HK-2 (cell line): Measurements from ENCODE around the gene CREBRF.

Experiments used
- DNase-seq: peaks from one replicate; pipeline ENCODE4 v3.0.0-alpha.2; 2018; ENCODE audit not compliant: unreplicated experiment

The CREBRF gene

DNA sequence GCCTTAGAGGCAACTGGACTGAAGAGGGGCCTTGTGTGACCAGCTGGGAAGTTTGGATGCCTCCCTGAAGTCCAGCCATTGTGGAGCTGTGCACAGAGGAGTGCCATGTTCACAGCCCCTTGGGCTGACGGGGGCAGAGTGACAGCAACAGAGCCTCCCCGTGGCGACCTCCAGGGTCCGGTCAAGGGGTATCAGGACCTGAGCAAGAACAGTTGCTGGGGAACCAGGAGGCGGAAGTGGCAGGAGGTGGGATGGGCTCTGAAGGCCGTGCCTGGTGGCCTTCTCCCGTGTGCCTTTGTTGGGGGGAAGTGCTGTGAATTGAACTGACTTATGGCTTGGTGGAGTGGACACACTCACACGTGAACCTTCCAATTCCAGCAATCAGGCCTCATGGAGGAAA lies 102.2 kb downstream of the CREBRF start:
- no peak for DNase-seq

DNA sequence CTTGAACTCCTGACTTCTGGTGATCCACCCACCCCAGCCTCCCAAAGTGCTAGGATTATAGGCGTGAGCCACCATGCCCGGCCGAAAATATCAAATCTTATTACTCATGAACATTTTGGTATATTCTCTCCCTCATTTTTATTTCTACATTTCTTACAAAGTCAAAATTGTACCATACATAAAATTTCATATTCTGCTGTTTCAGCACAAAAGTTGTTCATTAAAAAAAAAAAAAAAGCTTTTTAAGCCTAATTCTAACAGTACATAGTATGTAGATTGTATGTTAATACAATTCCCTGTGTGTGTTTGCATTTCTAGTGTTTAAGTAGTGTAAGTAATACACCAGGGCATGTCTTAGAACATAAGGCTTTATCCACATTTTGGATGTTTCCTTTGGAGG lies 103.1 kb downstream of the CREBRF start:
- DNase-seq = no peak

DNA sequence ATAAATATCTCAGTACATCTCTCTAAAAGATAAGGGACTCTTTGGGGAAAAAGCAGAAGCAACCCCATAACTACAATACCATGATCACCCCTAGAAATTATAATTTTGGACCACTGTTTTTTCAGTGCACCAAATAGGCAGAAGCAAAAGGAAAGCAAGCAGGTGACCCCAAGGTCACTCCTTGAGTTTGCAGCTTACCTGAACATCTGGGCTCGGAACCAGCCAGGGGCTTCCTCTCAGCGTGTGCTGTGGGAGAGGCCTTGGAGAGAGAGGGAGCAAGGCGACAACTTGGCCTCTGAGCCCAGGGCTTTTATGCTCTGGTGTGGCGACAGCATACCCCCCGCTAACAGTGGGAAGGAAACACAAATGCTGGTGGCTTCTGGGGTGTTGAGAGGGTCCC lies 105.0 kb downstream of the CREBRF start:
- no peak for DNase-seq

DNA sequence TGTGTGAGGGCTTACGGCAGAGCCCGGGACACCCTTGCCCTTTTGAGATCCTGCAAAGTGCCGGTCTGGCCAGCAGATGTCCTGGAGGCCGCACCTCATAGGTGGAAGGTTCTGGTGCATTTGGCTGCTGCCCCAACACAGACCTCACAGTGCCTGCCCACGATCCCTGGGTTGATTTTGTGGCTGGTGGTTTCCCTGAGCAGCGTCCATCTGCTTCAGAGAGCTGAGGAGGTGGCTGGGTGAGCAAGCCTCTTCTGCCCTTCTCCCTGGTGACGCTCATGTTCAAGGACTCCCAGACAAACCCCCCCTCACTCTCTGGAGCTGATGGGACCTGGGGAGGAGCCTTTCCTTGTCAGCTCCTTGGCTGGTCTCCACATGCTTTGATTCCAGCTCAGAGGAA lies 107.1 kb downstream of the CREBRF start:
- no peak for DNase-seq

GRCh38 chr5:173165177-173166016 lies 109.2 kb downstream of the CREBRF start:
- DNase-seq = no peak

DNA sequence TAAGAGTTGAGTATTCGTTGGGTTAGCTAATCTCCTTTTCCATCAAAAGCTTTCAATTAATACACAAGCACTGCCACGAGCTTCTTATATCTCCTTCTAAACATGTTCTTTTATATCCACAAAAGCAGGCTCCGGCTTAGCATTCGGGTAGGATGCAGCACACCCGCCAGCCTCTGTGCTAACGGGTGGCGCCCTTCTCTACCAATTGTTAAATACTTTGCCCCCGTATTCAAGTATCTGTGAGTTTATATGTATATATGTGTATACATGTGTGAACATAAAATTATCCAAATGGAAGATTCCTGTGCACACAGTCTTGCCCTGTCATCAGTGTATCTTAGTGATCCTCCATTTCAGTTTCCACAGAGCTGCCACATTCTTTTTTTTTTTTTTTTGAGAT lies 116.0 kb downstream of the CREBRF start:
- no peak for DNase-seq

DNA sequence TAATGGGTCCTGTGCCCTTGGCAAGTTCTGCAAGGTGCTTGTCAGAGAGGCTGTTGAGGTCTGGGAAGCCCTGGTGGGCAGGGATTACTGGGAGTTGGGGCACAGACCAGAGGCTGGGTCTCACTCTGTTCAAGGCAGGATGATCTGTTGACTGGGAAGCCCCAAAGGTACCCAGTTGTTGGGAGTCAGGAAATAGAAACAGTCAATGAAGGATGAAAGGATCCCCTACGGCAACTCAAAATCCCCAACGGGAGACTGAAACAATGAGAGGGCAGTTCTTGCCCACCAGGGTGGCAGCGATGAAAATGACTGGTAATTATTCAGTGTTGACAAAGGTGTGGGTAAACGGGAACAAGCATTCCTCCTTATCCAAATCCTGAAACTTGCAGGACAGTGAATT lies 119.4 kb downstream of the CREBRF start:
- DNase-seq = no peak

GRCh38 chr5:173178369-173178910 lies 122.3 kb downstream of the CREBRF start:
- no peak for DNase-seq

GRCh38 chr5:173180331-173180730 lies 124.2 kb downstream of the CREBRF start:
- DNase-seq = no peak

DNA sequence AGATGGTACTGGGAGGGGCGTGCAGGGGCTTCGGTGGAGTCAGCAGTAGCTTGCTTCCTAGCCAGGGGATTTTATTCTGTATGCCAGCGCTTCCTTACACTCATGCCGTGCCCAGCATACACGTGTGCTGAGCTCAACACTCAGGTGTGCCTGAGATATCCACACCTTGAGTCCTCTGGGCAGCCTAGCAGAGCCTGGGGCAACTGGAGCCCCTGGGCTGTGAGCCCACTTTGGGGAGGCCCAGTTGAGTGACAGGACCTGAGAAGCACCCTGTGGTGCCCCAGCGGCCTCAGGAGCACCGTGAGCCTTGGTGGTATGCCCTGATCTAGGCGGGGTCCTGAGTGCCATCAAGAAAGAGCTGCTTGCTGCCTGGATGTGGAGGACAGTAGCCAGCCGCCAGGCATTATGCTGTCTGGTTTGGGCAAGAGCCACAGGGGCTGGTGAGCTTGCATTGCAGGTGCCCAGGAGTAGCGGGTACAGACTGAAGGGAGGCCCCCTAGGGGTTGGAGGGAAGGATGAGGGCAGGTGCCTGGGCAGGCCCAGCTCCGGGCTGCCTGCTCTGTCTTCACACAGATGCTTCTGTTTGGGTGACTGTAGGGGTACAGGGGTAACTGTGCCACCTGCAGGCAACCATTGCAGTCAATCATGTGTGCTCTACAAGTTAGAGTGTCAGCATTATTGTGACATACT lies 131.0 kb downstream of the CREBRF start:
- DNase-seq = no peak

GRCh38 chr5:173188280-173188679 lies 132.1 kb downstream of the CREBRF start:
- DNase-seq = no peak
